HEK293 (cell line): ENCODE results near the gene TRIM6.

Source experiments
- CTCF ChIA-PET: fragments of 350-600 bp; formaldehyde crosslinking; extraction: SDS; loops from one replicate; lab custom pipeline; 2021; ENCODE audit warnings: antibody characterized with exemption; lab: Yijun Ruan, JAX
- POLR2A ChIA-PET: fragments of 300-600 bp; formaldehyde crosslinking; extraction: SDS; loops from one replicate; lab custom pipeline; 2020; ENCODE audit warnings: antibody characterized with exemption, inconsistent platforms; lab: Yijun Ruan, JAX
- H3K27ac ChIP-seq: fragments of 200-500 bp; sonication (Bioruptor generic); 2 replicates; pipeline ENCODE4 v1.5.1; 2014; ENCODE audit warnings: low read depth, low read length, control low read depth, inconsistent platforms; ENCODE audit errors: extremely low read depth
- H3K36me3 ChIP-seq, 2 experiments: fragments of 200-500 bp in 1 of 2; sonication (Bioruptor generic) in 1 of 2; 1 replicate in 1 of 2; 2 replicates in 1 of 2; pipeline ENCODE4 v1.5.1; 2014 to 2017; ENCODE audit warnings: inconsistent platforms in 2 of 2, low read length in 2 of 2; ENCODE audit not compliant: control insufficient read depth in 2 of 2, insufficient read depth in 1 of 2
- H3K4me1 ChIP-seq: fragments of 200-500 bp; sonication (Bioruptor generic); 2 replicates; pipeline ENCODE4 v1.5.1; 2014; ENCODE audit warnings: mild to moderate bottlenecking, low read length, inconsistent platforms; ENCODE audit not compliant: control insufficient read depth, insufficient read depth
- H3K4me3 ChIP-seq: 2 replicates; pipeline ENCODE4 v1.5.1; 2011; ENCODE audit warnings: low read depth, mild to moderate bottlenecking, control low read depth, low read length, moderate library complexity
- H3K9me3 ChIP-seq: fragments of 200-500 bp; sonication (Bioruptor generic); 2 replicates; pipeline ENCODE4 v1.5.1; 2014; ENCODE audit warnings: low read depth, low read length, inconsistent platforms; ENCODE audit not compliant: control insufficient read depth, insufficient read depth
- WT1 ChIP-seq: fragments of 450-650 bp; formaldehyde crosslinking; IDR thresholded peaks from 2 replicates; pipeline ENCODE4 v1.5.1; 2016; ENCODE audit warnings: missing biosample characterization, missing genetic modification characterization
- ZBTB20 ChIP-seq: fragments of 450-650 bp; formaldehyde crosslinking; IDR thresholded peaks from 2 replicates; pipeline ENCODE4 v1.5.1; 2016; ENCODE audit warnings: missing biosample characterization, missing genetic modification characterization
- ZBTB8A ChIP-seq: fragments of 450-650 bp; formaldehyde crosslinking; IDR thresholded peaks from 2 replicates; pipeline ENCODE4 v1.5.1; 2016; ENCODE audit warnings: missing biosample characterization, missing genetic modification characterization
- ZFP3 ChIP-seq: fragments of 450-650 bp; formaldehyde crosslinking; IDR thresholded peaks from 2 replicates; pipeline ENCODE4 v1.5.1; 2016; ENCODE audit warnings: low read depth, missing biosample characterization, missing genetic modification characterization
- ZNF138 ChIP-seq: fragments of 450-650 bp; formaldehyde crosslinking; IDR thresholded peaks from 2 replicates; pipeline ENCODE4 v1.5.1; 2016; ENCODE audit warnings: missing biosample characterization, missing genetic modification characterization, borderline replicate concordance
- ZNF19 ChIP-seq: fragments of 450-650 bp; formaldehyde crosslinking; IDR thresholded peaks from 2 replicates; pipeline ENCODE4; 2016; ENCODE audit warnings: missing biosample characterization, missing genetic modification characterization, low read depth
- ZNF2 ChIP-seq: fragments of 450-650 bp; formaldehyde crosslinking; IDR thresholded peaks from 2 replicates; pipeline ENCODE4 v1.5.1; 2016; ENCODE audit warnings: missing biosample characterization, missing genetic modification characterization
- ZNF23 ChIP-seq: fragments of 450-650 bp; formaldehyde crosslinking; IDR thresholded peaks from 2 replicates; pipeline ENCODE4 v1.5.1; 2016; ENCODE audit warnings: missing biosample characterization, missing genetic modification characterization, borderline replicate concordance
- ZNF248 ChIP-seq: fragments of 450-650 bp; formaldehyde crosslinking; IDR thresholded peaks from 2 replicates; pipeline ENCODE4 v1.5.1; 2017; ENCODE audit warnings: missing biosample characterization, missing genetic modification characterization
- ZNF391 ChIP-seq: fragments of 450-650 bp; formaldehyde crosslinking; IDR thresholded peaks from 2 replicates; pipeline ENCODE4 v1.5.1; 2016; ENCODE audit warnings: low read depth, missing biosample characterization, missing genetic modification characterization, borderline replicate concordance
- ZNF394 ChIP-seq: fragments of 450-650 bp; formaldehyde crosslinking; IDR thresholded peaks from 2 replicates; pipeline ENCODE4 v1.5.1; 2016; ENCODE audit warnings: missing biosample characterization, missing genetic modification characterization, mild to moderate bottlenecking, moderate library complexity, borderline replicate concordance
- ZNF449 ChIP-seq: fragments of 450-650 bp; formaldehyde crosslinking; IDR thresholded peaks from 2 replicates; pipeline ENCODE4 v1.5.1; 2017; ENCODE audit warnings: missing biosample characterization, mild to moderate bottlenecking, missing genetic modification characterization, moderate library complexity
- ZNF473 ChIP-seq: fragments of 450-650 bp; formaldehyde crosslinking; IDR thresholded peaks from 2 replicates; pipeline ENCODE4 v1.5.1; 2017; ENCODE audit warnings: missing biosample characterization, missing genetic modification characterization
- ZNF488 ChIP-seq: fragments of 450-650 bp; formaldehyde crosslinking; IDR thresholded peaks from 2 replicates; pipeline ENCODE4 v1.5.1; 2016; ENCODE audit warnings: missing biosample characterization, missing genetic modification characterization
- ZNF558 ChIP-seq: fragments of 450-650 bp; formaldehyde crosslinking; IDR thresholded peaks from 2 replicates; pipeline ENCODE4 v1.5.1; 2016; ENCODE audit warnings: missing biosample characterization, missing genetic modification characterization
- ZNF561 ChIP-seq: fragments of 450-650 bp; IDR thresholded peaks from 2 replicates; pipeline ENCODE4 v1.5.1; 2018; ENCODE audit warnings: missing biosample characterization, missing genetic modification characterization, borderline replicate concordance
- ZNF596 ChIP-seq: fragments of 450-650 bp; IDR thresholded peaks from 2 replicates; pipeline ENCODE4 v1.5.0; 2018; ENCODE audit warnings: missing biosample characterization, mild to moderate bottlenecking, missing genetic modification characterization, moderate library complexity
- ZNF600 ChIP-seq: fragments of 450-650 bp; formaldehyde crosslinking; IDR thresholded peaks from 2 replicates; pipeline ENCODE4 v1.5.1; 2016; ENCODE audit warnings: missing biosample characterization, missing genetic modification characterization
- ZNF624 ChIP-seq: fragments of 450-650 bp; formaldehyde crosslinking; IDR thresholded peaks from 2 replicates; pipeline ENCODE4 v1.5.1; 2017; ENCODE audit warnings: missing biosample characterization, missing genetic modification characterization
- ZNF626 ChIP-seq: fragments of 450-650 bp; sonication (Bioruptor Pico); formaldehyde crosslinking; IDR thresholded peaks from 2 replicates; pipeline ENCODE4 v1.5.1; 2018; ENCODE audit warnings: missing biosample characterization, missing genetic modification characterization, inconsistent platforms
- ZNF658 ChIP-seq: fragments of 450-650 bp; formaldehyde crosslinking; IDR thresholded peaks from 2 replicates; pipeline ENCODE4; 2016; ENCODE audit warnings: missing biosample characterization, missing genetic modification characterization
- ZNF704 ChIP-seq: fragments of 450-650 bp; formaldehyde crosslinking; IDR thresholded peaks from 2 replicates; pipeline ENCODE4 v1.5.1; 2016; ENCODE audit warnings: missing biosample characterization, missing genetic modification characterization
- ZNF777 ChIP-seq: fragments of 450-650 bp; formaldehyde crosslinking; IDR thresholded peaks from 2 replicates; pipeline ENCODE4 v1.5.1; 2017; ENCODE audit warnings: missing biosample characterization, missing genetic modification characterization, borderline replicate concordance

The TRIM6 gene

GRCh38 chr11:5593146-5593545, 3.3 kb upstream of the TRIM6 start:
- H3K27ac ChIP-seq: no peak overlapping the region
- H3K36me3 ChIP-seq: no peaks in the 10 kb centered on the region
- no peaks in the 10 kb centered on the region for H3K9me3 ChIP-seq
- H3K4me3 ChIP-seq: no peak overlapping the region
- CTCF ChIA-PET: no interaction called here
- H3K4me1 ChIP-seq: no peaks in the 10 kb centered on the region
- POLR2A ChIA-PET: no interaction called here
- TF ChIP-seq ZNF658 (tag by site-specific recombination) (no peak), ZNF473 (tag by site-specific recombination) (no peak), ZNF596 (no peak), ZNF558 (no peak), ZNF391 (tag by site-specific recombination) (no peak), ZNF600 (no peak), ZNF248 (tag by site-specific recombination) (no peak), ZNF394 (no peak), ZNF488 (no peak), ZNF138 (tag by site-specific recombination) (no peak), ZNF777 (tag by site-specific recombination) (no peak), ZNF561 (no peak), ZNF626 (tag by site-specific recombination) (no peak), ZNF23 (tag by site-specific recombination) (no peak)
- TF ChIP-seq, all 188 proteins: peak for 0

GRCh38 chr11:5597953-5598352, 1.5 kb downstream of the TRIM6 start:
- ChIA-PET POLR2A (no interaction called here), CTCF (no interaction called here)
- H3K4me1 ChIP-seq: no peaks in the 10 kb centered on the region
- no peaks in the 10 kb centered on the region for H3K36me3 ChIP-seq
- no peaks in the 10 kb centered on the region for H3K9me3 ChIP-seq
- no peak overlapping the region for H3K4me3 ChIP-seq
- TF ChIP-seq ZBTB8A (tag by site-specific recombination): no peak
- no peak for TF ChIP-seq ZNF624 (tag by site-specific recombination)
- no peak for TF ChIP-seq WT1 (tag by site-specific recombination)
- TF ChIP-seq ZNF704 (tag by site-specific recombination): no peak
- TF ChIP-seq ZBTB20 (tag by site-specific recombination): no peak
- TF ChIP-seq ZNF2 (tag by site-specific recombination): no peak
- TF ChIP-seq ZFP3 (tag by site-specific recombination): no peak
- TF ChIP-seq ZNF449 (tag by site-specific recombination): no peak
- no peak for TF ChIP-seq ZNF596
- TF ChIP-seq ZNF19 (tag by site-specific recombination): no peak
- H3K27ac ChIP-seq: no peak overlapping the region
